HepG2 (cell line): ENCODE measurements around the gene OR2W1. TPM values are rescaled to one million over a fixed set of nuclear protein-coding genes. Genes with fewer than 3 reads are reported as not detected.

ENCODE experiments used
- CEBPG ChIP-seq: IDR thresholded peaks from 2 replicates; pipeline ENCODE4 v1.6.1; 2016
- ESRRA ChIP-seq: sonication (generic); formaldehyde crosslinking; IDR thresholded peaks from 2 replicates; pipeline ENCODE4 v1.5.1; 2020; ENCODE audit warnings: mild to moderate bottlenecking, low read depth, missing genetic modification reagents
- FOXO4 ChIP-seq: sonication (generic); formaldehyde crosslinking; conservative IDR thresholded peaks from 2 replicates; pipeline ENCODE4 v1.8.1; 2023; ENCODE audit warnings: missing genetic modification reagents
- GLMP ChIP-seq: sonication (generic); formaldehyde crosslinking; IDR thresholded peaks from 2 replicates; pipeline ENCODE4 v1.9.0; 2021; ENCODE audit warnings: missing genetic modification reagents, mild to moderate bottlenecking, borderline replicate concordance
- KLF16 ChIP-seq, 2 experiments: sonication (generic) in 1 of 2; formaldehyde crosslinking in 1 of 2; IDR thresholded peaks; 2 replicates each; pipeline versions ENCODE4 v1.6.1 to v1.8.0; 2016 to 2023; ENCODE audit warnings: missing genetic modification reagents in 2 of 2, missing compliant biosample characterization in 1 of 2
- NR2F6 ChIP-seq, 2 experiments: IDR thresholded peaks; 2 replicates each; pipeline ENCODE4 v1.6.1; 2016; ENCODE audit warnings: antibody characterized with exemption in 1 of 2, mild to moderate bottlenecking in 1 of 2
- PHF21A ChIP-seq: sonication (generic); formaldehyde crosslinking; IDR thresholded peaks from 2 replicates; pipeline ENCODE4 v1.5.0; 2020; ENCODE audit warnings: mild to moderate bottlenecking, missing genetic modification reagents
- SMAD1 ChIP-seq: sonication (generic); formaldehyde crosslinking; IDR thresholded peaks from 2 replicates; pipeline ENCODE4 v1.4.0; 2020; ENCODE audit warnings: missing genetic modification reagents, low read depth, mild to moderate bottlenecking, borderline replicate concordance
- TAF1 ChIP-seq: sonication (generic); formaldehyde crosslinking; IDR thresholded peaks from 2 replicates; pipeline ENCODE4 v1.4.0; 2020; ENCODE audit warnings: missing genetic modification reagents
- YEATS4 ChIP-seq: sonication (generic); formaldehyde crosslinking; IDR thresholded peaks from 2 replicates; pipeline ENCODE4 v1.4.0; 2020; ENCODE audit warnings: missing genetic modification reagents, borderline replicate concordance
- ZBTB33 ChIP-seq: sonication (generic); formaldehyde crosslinking; IDR thresholded peaks from 2 replicates; pipeline ENCODE4 v1.4.0; 2020; ENCODE audit warnings: missing genetic modification reagents
- ZNF12 ChIP-seq: sonication (generic); formaldehyde crosslinking; IDR thresholded peaks from 2 replicates; pipeline ENCODE4 v1.5.0; 2020; ENCODE audit warnings: missing genetic modification reagents
- ZNF34 ChIP-seq: sonication (generic); formaldehyde crosslinking; IDR thresholded peaks from 2 replicates; pipeline ENCODE4 v1.4.0; 2020; ENCODE audit warnings: mild to moderate bottlenecking, missing genetic modification reagents, borderline replicate concordance
- ZNF460 ChIP-seq: sonication (generic); formaldehyde crosslinking; IDR thresholded peaks from 2 replicates; pipeline ENCODE4 v1.5.1; 2020; ENCODE audit warnings: missing genetic modification reagents, mild to moderate bottlenecking, borderline replicate concordance
- polyA plus RNA-seq, 8 experiments: library from polyadenylated mRNA; depleted of rRNA in 3 of 8; stranded (reverse) in 7 of 8; unstranded in 1 of 8; fragments of >200 nt; fragmentation: Illumina TruSeq in 4 of 8; extraction: Trizol in 4 of 8; gene quantifications; 2 replicates each; pipeline versions ENCODE4 v1.2.1 to v1.2.3, GENCODE V29; 2011 to 2016; ENCODE audit warnings: low read depth in 4 of 8, missing spikeins in 1 of 8, mixed read lengths in 1 of 8; ENCODE audit not compliant: insufficient read depth in 1 of 8
- total RNA-seq, 5 experiments: library from RNA; depleted of rRNA; stranded (reverse); fragments of >200 nt; fragmentation: Illumina TruSeq; extraction: Trizol; gene quantifications; 2 replicates each; pipeline ENCODE4 v1.2.3, GENCODE V29; 2016; ENCODE audit warnings: low read depth in 1 of 5
- TF ChIP-seq, protein P1 (sequence below): sonication (generic); formaldehyde crosslinking; IDR thresholded peaks from 2 replicates; pipeline ENCODE4 v1.4.0; 2020; ENCODE audit warnings: missing genetic modification reagents

OR2W1 gene
- total and polyA plus RNA-seq, 2 of the 13 experiments (the other 11 are each of a cell fraction or from before 2014, with no cell fraction given), result not detected

- TF ChIP-seq NR2F6 (IDR thresholded peaks at IDR 0.05), result 0 out of 2 replicates have a peak, but pooled peaks have one; percentile 7
- no peak; the same call in 1 of the 2 replicates for TF ChIP-seq NR2F6 (CRISPR knock-in tag; IDR thresholded peaks at IDR 0.05)
- no peak for TF ChIP-seq ZNF12 (CRISPR knock-in tag)
- TF ChIP-seq PHF21A, result no peak
- 0 out of 2 replicates have a peak, but pooled peaks have one; percentile 5 for TF ChIP-seq GLMP (CRISPR knock-in tag)
- TF ChIP-seq ZBTB33 (CRISPR knock-in tag), result peak; percentile 23; the same call in 1 of the 2 replicates
- peak; percentile 18; the same call in 1 of the 2 replicates for TF ChIP-seq TAF1
- TF ChIP-seq, protein P1, sequence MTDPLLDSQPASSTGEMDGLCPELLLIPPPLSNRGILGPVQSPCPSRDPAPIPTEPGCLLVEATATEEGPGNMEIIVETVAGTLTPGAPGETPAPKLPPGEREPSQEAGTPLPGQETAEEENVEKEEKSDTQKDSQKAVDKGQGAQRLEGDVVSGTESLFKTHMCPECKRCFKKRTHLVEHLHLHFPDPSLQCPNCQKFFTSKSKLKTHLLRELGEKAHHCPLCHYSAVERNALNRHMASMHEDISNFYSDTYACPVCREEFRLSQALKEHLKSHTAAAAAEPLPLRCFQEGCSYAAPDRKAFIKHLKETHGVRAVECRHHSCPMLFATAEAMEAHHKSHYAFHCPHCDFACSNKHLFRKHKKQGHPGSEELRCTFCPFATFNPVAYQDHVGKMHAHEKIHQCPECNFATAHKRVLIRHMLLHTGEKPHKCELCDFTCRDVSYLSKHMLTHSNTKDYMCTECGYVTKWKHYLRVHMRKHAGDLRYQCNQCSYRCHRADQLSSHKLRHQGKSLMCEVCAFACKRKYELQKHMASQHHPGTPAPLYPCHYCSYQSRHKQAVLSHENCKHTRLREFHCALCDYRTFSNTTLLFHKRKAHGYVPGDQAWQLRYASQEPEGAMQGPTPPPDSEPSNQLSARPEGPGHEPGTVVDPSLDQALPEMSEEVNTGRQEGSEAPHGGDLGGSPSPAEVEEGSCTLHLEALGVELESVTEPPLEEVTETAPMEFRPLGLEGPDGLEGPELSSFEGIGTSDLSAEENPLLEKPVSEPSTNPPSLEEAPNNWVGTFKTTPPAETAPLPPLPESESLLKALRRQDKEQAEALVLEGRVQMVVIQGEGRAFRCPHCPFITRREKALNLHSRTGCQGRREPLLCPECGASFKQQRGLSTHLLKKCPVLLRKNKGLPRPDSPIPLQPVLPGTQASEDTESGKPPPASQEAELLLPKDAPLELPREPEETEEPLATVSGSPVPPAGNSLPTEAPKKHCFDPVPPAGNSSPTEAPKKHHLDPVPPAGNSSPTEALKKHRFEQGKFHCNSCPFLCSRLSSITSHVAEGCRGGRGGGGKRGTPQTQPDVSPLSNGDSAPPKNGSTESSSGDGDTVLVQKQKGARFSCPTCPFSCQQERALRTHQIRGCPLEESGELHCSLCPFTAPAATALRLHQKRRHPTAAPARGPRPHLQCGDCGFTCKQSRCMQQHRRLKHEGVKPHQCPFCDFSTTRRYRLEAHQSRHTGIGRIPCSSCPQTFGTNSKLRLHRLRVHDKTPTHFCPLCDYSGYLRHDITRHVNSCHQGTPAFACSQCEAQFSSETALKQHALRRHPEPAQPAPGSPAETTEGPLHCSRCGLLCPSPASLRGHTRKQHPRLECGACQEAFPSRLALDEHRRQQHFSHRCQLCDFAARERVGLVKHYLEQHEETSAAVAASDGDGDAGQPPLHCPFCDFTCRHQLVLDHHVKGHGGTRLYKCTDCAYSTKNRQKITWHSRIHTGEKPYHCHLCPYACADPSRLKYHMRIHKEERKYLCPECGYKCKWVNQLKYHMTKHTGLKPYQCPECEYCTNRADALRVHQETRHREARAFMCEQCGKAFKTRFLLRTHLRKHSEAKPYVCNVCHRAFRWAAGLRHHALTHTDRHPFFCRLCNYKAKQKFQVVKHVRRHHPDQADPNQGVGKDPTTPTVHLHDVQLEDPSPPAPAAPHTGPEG, result peak; percentile 71; the same call in 1 of the 2 replicates
- TF ChIP-seq SMAD1 (CRISPR knock-in tag), result peak; percentile 83; the same call in 1 of the 2 replicates
- TF ChIP-seq ZNF460 (CRISPR knock-in tag), result peak; percentile 12; the same call in 1 of the 2 replicates
- TF ChIP-seq FOXO4 (CRISPR knock-in tag), result no peak
- peak in 1 of 2 experiments; percentile 68; a peak in 1 of 4 replicates for TF ChIP-seq KLF16 (CRISPR knock-in tag; IDR thresholded peaks at IDR 0.05)
- TF ChIP-seq CEBPG (CRISPR knock-in tag), result 0 out of 2 replicates have a peak, but pooled peaks have one; percentile 12
- TF ChIP-seq YEATS4 (CRISPR knock-in tag), result peak; percentile 53; the same call in 1 of the 2 replicates
- TF ChIP-seq ESRRA (CRISPR knock-in tag), result no peak
- no peak for TF ChIP-seq ZNF34 (CRISPR knock-in tag)
Measured at GRCh38 chr6:29016559-29017427, 28.2 kb downstream of the OR2W1 start (continued).
